ACHN (cell line): ENCODE data around the gene MTERF2.
A peak's percentile ranks its signal among the peaks of the same experiment; 100 is the strongest.
"Not testable (repeated sequence)": the region's sequence is repeated elsewhere in the genome, so short reads cannot be mapped to it uniquely, and the experiment has no call there.

Source experiments
- DNase-seq: peaks from one replicate; pipeline ENCODE4 v3.0.0-alpha.2; 2015
- in situ Hi-C: cut with HindIII; loops from 2 replicates; pipeline ENCODE4 v1.10.0; 2017; ENCODE audit warnings: low sequenced_read_pairs, low pct_ligation_motif_present, low pct_unique_long_range_greater_than_20kb

Gene MTERF2, protein sequence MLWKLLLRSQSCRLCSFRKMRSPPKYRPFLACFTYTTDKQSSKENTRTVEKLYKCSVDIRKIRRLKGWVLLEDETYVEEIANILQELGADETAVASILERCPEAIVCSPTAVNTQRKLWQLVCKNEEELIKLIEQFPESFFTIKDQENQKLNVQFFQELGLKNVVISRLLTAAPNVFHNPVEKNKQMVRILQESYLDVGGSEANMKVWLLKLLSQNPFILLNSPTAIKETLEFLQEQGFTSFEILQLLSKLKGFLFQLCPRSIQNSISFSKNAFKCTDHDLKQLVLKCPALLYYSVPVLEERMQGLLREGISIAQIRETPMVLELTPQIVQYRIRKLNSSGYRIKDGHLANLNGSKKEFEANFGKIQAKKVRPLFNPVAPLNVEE

DNA sequence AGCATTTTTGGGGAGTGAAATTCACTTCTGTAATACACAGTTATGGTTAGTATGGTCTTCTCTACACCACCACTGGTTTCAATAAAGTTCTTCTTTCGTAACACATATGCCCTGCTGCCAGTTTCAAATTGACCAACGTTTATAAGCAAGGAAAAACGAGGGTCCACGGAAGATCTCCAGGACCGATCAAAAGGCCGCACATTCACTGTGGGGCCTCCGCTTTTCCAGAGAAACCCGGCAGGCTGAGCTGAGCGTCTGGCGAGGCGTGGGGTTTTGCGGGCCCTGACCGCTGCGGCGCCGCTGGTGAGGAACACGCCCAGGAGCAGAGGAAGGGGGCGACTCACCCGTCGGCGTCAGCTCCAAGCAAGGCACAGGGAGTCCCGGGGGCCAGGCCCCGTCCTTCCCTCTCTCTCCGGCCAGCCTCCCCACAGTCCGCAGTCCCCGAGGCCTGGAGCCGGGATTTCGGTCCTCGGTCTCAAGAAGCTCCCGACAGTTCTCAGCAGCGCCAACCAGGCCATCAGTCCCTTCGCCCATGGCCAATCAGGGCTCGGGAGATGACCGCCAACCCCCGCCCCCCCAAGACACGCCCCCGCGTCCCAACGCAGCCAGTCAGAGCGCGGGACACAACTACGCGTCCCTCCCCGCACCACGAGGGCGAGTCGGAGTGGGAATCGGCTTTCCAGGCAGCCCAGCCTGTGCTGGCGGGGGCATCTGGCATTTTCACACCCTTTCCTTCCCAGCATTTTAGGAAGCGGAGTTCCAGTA, at the start of gene MTERF2:
Gene MTERF2 (minus strand): TSS at position 522 of the 765 bp plus-strand sequence. CDS start 8,432 bp downstream, outside the sequence.
- in situ Hi-C loops, result no loop called here

DNA sequence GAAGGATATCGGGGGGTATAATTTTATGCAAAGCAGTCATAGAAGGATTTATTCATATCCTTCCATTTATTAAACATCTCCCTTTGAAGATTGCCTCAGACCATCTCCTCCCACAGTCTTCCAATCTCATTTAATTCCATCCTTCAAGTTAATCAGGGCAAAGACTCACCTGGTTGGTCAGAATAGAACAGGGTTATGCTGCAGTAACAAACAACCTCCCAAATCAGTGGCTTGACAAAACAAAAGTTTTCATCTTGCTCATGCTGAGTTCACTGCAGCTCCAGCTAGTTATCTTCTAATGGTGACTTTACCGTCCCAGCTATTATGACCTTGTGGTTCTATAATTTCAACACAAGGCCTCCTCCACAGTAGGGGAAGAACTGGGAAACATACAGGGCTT, 48.8 kb upstream of the MTERF2 start:
- in situ Hi-C loops, result no loop called here
- DNase-seq, result no peak

More for the DNA sequence above, at the start of gene MTERF2:
- DNase-seq, result peak; percentile 98

DNA sequence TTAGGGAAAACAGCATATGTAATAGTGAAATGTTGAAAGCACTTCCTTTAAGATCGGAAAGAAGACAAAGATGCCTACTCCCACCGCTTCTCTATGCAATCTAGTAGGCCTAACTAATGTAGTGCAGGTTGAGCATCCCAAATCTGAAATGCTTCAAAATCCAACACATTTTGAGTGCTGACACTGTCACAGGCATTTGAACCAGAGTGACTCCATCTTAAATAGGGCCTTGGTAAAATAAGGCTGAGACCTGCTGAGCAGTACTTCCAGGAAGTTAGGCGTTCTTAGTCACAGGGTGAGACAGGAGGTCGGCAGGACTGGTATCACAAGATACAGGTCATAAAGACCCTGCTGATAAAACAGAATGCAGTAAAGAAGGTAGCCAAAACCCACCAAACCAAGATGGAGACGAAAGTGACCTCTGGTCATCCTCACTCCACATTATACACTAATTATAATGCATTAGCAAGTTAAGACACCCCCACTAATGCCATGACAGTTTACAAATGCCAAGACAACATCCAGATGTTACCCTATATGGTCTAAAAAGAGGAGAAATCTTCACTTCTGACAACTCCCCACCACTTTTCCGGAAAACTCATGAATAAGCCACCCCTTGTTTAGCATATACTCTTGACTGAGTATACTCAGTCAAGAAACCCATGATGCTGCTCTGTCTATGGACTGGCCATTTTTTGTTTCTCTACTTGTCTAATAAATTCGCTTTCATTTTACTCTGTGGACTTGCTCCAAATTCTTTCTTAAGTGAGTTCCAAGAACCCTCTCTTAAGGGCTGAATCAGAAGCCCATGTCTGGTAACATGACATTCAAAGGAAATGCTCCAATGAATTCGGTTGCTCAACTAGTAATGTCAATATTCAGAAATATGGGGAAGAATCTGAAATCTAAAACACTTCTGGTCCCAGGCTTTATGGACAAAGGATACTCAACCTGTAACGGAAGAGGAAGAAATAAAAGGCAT, 47.1 kb upstream of the MTERF2 start:
- DNase-seq, result no peak
- in situ Hi-C loops, result no loop called here

DNA sequence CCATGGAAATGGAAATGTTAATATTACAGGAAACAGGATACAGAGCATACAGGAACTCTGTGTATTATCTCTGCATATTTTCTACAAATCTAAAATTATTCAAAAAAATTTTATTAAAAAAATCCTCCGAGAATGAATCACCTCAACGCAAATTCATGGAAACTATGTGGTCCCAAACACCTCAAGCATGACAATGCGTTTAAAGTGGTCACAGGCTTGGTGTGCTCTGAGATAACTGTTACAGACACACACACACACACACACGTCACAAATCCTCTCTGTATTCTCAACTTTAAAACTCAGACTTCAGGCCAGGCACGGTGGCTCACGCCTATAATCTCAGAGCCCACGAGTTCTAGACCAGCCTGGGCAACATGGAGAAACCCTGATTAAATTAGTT, 45.3 kb upstream of the MTERF2 start:
- in situ Hi-C loops, result no loop called here
- DNase-seq, result no peak

DNA sequence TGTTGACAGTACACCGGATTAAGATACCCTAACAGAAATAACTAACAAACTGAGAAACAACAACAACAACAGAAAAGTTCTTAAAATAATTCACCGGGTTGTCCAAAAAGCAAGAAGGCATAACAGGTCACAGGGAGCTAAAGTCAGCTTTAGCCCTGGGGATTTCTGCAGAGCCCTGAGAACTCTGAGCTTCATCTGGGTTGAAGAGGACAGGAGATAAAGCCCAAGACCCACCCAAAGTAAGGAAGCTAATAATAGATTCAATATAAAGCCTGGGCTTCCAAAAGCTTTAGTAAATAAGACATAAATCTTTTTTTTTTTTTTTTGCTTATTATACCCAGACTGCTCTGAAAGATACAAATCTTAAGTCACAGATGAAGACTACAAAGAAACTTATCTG, 44.1 kb upstream of the MTERF2 start:
- DNase-seq, result no peak
- in situ Hi-C loops, result no loop called here

DNA sequence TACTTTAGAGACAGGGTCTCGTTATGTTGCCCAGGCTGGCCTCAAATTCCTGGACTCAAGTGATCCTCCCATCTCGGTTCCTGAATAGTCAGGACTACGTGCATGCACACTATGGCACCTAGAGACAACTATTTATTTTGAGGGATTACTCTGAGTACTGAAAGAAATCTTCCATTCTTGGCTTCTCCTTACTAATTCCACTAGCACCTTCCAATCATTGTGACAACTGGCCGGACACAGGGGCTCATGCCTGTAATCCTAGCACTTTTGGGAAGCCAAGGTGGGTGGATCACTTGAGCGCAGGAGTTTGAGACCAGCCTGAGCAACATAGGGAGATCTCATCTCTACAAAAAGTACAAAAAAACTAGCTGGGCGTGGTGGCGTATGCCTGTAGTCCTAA, 42.1 kb upstream of the MTERF2 start:
- in situ Hi-C loops, result no loop called here
- no peak for DNase-seq

DNA sequence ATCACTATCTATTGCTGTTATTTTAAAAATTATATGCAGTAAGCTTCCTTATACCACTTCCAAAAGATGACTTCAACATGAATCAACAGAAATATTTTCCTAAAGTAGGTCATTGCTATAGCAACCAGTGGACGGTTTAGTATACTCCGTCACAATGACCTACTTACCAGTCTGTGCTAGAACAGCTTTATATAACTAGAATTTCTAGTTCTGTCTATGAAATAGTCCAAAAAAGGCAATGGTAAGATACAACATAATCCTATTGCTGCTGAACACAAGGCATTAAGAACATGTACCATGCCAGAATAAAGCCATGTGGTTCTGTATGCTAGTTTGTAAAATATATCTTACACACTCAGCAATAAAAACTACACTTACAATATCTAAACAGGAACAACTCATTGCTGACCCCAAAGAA, 40.7 kb upstream of the MTERF2 start:
- DNase-seq, result peak; percentile 94
- in situ Hi-C loops, result no loop called here

DNA sequence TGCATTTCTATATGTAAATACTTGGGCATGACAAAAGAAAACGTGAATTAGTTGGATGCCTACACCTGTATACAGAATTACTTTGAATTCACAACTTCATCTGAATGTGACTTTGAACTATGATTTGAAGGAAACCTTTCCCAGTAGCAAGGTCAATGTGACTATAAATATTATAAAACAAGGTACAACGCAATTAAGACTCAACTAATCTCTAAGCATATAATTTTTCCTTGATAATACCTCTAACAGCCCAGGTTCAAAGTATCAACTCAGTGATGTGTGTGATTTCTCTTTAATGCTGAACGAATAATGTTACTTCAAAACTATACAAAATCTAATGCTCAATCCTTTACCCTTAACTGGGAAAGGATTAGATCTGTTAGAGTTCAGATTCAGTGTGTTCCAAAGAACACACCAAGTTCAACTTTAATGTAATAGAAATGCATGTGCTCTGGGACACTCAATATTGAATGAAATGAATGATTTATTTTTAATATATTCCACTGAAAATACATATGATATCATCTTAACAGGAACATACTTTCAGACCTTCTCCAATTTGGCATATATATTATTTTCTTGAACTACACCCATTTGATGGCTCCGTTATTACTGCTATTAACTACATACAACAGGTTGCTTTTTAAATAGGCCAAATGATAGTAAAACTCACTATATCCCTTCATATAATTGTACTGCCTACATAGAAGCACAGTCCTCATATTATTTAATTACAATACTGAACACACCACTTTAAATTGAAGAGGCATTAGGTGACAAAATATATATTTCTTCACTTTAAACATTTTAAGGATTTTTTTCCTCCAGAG, 40.1 kb upstream of the MTERF2 start:
- DNase-seq, result no peak
- in situ Hi-C loops, result no loop called here

DNA sequence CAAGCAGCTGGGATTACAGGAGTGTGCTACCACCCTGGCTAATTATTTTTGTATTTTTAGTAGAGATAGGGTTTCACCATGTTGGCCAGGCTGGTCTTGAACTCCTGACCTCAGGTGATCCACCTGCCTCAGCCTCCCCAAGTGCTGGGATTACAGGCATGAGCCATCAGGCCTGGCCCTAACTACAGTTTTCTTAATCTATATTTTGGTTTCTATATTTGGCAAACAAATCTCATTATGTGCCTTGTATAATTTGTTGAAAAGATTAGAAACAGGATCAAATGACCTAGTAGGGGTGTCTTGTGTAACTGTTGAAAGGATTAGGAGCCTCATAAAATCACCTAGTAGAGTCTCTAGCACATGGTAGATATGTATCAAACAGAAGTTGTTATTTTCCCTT, 39.4 kb upstream of the MTERF2 start:
- DNase-seq, in situ Hi-C loops: not testable (repeated sequence)

DNA sequence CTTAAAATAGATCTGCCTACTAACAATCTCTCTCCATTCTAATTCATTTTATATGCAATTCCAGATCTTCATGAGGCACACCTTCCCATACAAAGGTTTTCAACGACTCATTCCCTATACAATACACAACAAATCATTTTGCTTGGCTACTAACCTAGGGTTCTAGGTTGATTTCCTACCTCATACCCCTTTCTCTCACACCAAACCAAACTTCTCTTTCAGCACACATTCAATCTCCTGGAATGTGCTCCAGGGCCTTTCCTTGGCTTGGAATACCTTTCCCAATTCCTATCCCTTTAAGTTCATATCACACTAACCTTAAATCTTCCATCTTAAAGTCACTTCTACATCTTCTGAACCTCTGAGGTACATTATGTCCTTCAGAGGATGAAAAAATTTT, 38.7 kb upstream of the MTERF2 start:
- in situ Hi-C loops, result no loop called here
- DNase-seq, result no peak

DNA sequence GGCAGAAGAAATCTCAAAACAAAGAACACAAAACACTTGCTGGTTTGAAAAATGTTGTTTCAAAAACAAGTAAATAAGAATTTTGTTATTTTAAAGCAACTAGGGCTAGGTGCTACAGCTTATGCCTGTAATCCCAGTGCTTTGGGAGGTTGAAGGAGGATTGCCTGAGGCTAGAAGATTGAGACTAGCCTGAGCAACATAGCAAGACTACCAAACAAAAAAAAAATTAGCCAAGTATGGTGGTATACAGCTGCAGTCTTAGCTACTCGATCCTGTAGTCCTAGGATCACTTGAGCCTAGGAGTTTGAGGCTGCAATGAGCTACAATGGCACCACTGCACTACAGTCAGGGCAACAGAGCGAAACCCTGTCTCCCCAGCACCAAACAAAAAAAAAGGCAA, 32.6 kb upstream of the MTERF2 start:
- in situ Hi-C loops, result no loop called here

DNA sequence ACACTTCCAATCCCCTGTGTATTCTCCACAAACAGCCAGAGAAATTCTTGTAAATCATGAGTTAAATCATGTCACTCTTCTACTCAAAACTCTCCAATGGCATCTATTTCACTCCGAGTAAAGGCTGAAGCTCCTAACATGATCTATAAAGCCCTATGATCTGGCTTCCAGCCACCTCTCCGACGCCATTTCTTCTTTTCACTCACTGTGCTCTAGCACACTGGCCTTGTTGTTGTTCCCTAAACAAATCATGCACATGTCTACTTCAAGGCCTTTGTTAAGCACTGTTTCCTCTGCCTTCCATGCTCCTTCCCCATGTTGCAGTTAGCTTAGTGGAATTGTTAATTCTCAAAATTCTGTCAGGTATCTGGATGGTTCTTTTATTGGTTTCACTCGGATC, 30.1 kb upstream of the MTERF2 start:
- in situ Hi-C loops, result no loop called here
- no peak for DNase-seq

More for the DNA sequence above, 32.6 kb upstream of the MTERF2 start:
- DNase-seq, result no peak

DNA sequence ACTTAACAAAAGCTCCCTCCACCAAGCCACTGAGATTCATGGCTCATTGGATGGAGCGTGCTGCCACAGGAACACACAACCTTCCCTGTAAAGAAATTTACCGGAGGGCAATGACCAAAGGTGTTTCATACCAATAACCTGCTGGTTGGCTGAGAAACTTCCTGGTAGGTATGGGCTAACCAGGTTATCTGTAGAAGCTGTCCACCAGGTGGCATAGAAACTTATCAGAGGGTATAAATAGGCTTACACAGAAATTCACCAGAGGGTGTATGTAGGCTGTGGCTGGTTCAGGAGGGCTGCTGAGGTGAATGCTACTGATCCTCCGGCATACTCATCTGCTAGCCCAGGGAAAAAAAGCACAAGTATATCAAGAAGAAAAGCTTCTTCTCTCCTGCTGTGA, 27.1 kb upstream of the MTERF2 start:
- in situ Hi-C loops, result no loop called here

DNA sequence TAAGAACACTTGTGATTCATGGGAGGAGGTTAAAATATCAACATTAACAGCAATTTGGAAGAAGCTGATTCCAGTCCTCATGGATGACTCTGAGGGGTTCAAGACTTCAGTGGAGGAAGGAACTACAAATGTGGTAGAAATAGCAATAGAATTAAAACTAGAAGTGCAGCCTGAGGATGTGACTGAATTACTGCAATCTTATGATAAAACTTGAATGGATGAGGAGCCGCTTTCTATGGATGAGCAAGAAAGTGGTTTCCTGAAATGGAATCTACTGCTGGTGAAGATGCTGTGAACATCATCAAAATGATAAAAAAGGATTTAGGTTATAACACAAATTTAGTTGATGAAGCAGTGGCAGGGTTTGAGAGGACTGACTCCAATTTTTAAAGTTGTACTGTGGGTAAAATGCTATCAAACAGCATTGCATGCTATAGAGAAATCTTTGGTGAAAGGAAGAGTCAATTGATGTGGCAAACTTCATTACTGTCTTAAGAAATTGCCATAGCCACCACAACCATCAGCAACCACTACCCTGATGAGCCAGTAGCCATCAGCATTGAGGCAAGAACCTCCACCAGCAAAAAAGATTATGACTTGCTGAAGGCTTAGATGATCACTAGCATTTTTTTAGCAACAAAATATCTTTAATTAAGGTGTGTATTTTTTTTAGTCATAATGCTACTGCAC, 25.9 kb upstream of the MTERF2 start:
- in situ Hi-C loops, result no loop called here
- DNase-seq, result no peak

More for the DNA sequence above, 27.1 kb upstream of the MTERF2 start:
- DNase-seq, result peak; percentile 30

DNA sequence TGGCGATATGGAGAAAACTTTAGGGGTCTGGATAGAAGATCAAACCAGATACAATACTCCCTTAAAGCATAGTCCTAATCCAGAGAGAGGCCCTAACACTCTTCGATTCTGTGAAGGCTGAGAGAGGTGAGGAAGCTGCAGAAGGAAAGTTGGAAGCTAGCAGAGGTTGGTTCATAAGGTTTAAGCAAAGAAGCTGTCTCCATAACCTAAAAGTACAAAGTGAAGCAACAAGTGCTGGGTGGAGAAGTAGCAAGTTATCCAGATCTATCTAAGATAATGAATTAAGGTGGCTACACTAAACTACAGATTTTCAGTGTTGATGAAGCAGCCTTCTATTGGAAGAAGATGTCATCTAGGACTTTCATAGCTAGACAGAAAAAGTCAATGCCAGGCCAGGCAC, 24.6 kb upstream of the MTERF2 start:
- DNase-seq, result no peak
- in situ Hi-C loops, result no loop called here

DNA sequence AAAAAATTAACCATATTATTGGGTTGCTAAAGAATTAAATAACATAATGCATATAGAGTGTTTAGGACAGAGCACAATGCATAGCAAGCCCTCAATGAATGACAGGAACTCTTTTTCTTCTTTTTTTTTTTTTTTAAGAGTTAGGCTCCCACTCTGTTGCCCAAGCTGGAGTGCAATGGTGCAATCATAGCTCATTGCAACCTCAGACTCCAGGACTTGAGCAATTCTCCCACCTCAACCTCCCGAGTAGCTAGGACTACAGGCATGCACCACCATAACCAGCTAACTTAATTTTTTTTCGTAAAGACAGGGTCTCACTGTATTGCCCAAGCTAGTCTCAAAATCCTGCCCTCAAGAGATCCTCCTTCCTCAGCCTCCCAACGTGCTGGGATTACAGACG, 20.5 kb upstream of the MTERF2 start:
- DNase-seq, result no peak
- in situ Hi-C loops, result no loop called here

DNA sequence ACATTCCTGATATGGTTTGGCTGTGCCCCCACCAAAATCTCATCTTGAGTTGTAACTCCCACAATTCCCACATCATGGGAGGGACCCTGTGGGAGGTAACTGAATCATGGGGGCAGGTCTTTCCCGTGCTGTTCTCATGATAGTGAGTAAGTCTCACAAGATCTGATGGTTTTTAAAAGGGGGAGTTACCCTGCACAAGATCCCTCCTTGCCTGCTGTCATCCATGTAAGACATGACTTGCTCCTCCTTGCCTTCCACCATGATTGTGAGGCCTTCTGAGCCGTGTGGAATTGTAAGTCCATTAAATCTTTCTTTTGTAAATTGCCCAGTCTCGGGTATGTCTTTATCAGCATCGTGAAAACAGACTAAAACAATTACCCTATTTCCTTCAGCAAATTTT, 15.7 kb upstream of the MTERF2 start:
- in situ Hi-C loops, result not testable (repeated sequence)

More for the DNA sequence above, 15.7 kb upstream of the MTERF2 start:
- not testable (repeated sequence) for DNase-seq
